GM12892 (cell line): Measurements from ENCODE around the gene ADAMTS13.

Source experiments
- POLR2A ChIP-seq: IDR thresholded peaks from 2 replicates; pipeline ENCODE4 v1.6.1; 2011; ENCODE audit warnings: low read depth, low read length, control low read depth
- POLR2AphosphoS5 ChIP-seq: IDR thresholded peaks from 2 replicates; pipeline ENCODE4 v1.6.1; 2011; ENCODE audit warnings: low read depth, low read length, control low read depth
- TAF1 ChIP-seq: IDR thresholded peaks from 2 replicates; pipeline ENCODE4 v1.6.1; 2011; ENCODE audit warnings: low read depth, mild to moderate bottlenecking, control low read depth, low read length, borderline replicate concordance

GRCh38 chr9:133487331-133487725 is 65.2 kb downstream of the ADAMTS13 start:
- no peak for TF ChIP-seq TAF1
- TF ChIP-seq POLR2A = no peak
- no peak for TF ChIP-seq POLR2AphosphoS5
